ENCODE data around the gene TAB3. TPM values are rescaled to one million over a fixed set of nuclear protein-coding genes. Genes with fewer than 3 reads are reported as not detected.

TAB3 gene
- total and polyA plus RNA-seq, 10 of the 15 experiments (the other 5 are each of a cell fraction or from before 2014, with no cell fraction given) = 1.7 to 22.1 (median 9.1) TPM

DNA sequence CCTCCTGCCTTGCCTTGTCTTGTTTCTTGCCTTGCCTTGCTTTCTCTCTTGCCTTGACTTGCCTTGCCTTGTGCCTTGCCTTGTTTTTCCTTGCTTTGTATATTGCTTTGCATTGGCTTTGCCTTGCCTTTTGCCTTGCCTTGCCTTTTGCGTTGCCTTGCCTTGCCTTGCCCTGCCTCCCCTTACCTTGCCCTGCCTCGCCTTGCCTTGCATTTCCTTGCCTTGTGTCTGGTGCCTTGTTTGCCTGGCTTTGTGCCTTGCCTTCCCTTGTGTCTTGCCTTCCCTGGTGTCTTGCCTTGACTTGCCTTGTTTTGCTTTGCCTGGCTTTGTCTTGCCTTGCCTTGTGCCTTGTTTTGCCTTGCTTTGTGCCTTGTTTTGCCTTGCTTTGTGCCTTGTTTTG, 89.7 kb downstream of the TAB3 start:
- Histone ChIP-seq H3K4me2 (ENCODE audit: control insufficient read depth, insufficient read depth) (no peak overlapping the region), H2AFZ (ENCODE audit: control insufficient read depth, low read depth, low read length) (no peak overlapping the region), H4K20me1 (ENCODE audit: control insufficient read depth, insufficient read depth) (no peaks in the 10 kb centered on the region), H3K9me3 (replicated peaks; ENCODE audit: control insufficient read depth, insufficient read depth, low read length) (no peaks in the 10 kb centered on the region; the same call in 2 of the 3 replicates), H3K4me1 (ENCODE audit: control insufficient read depth, insufficient read depth, low read length) (no peaks in the 10 kb centered on the region), H3K79me2 (ENCODE audit: control insufficient read depth, insufficient read depth, low read length) (no peaks in the 10 kb centered on the region), H3K4me3 (no peak overlapping the region), H3K27me3 (replicated peaks in 1 of 2; ENCODE audit: control insufficient read depth in 2 of 2, insufficient read depth in 2 of 2, low read length in 1 of 2) (no peaks in the 10 kb centered on the region), H3K9ac (ENCODE audit: control insufficient read depth, insufficient read depth, low read length) (no peak overlapping the region), H3K27ac (ENCODE audit: control insufficient read depth, insufficient read depth) (no peak overlapping the region), H3K36me3 (ENCODE audit: control insufficient read depth in 2 of 2, insufficient read depth in 2 of 2, low read length in 1 of 2) (no peaks in the 10 kb centered on the region)
- in situ Hi-C loops (cut with MboI) = no loop called here
- FAIRE-seq (no peak), ATAC-seq (no peak), DNase-seq (ENCODE audit: low read depth, low spot score) (no peak)
- SMC1A ChIA-PET (ENCODE audit: uncharacterized antibody, unreplicated experiment) = no interaction called here
- 10% methylated on average over 2 of the region's 2 CpGs for WGBS (ENCODE audit: insufficient coverage, insufficient replicate concordance, low lambda C conversion rate, missing lambda C conversion rate)
- POLR2A ChIA-PET = no interaction called here
- intact Hi-C loops (cut with micrococcal nuclease; ENCODE audit: unreplicated experiment) = no loop called here
- BruUV-seq (replicated peaks) = no TSS peak
- no peak for TF ChIP-seq TARDBP (IDR thresholded peaks at IDR 0.05; ENCODE audit: borderline replicate concordance)
- TF ChIP-seq WRNIP1 (IDR thresholded peaks at IDR 0.05; ENCODE audit: borderline replicate concordance, low read depth, low read length) = no peak
- no peak for TF ChIP-seq CBFB (IDR thresholded peaks at IDR 0.05; ENCODE audit: low read depth)
- no peak for TF ChIP-seq ZNF207 (IDR thresholded peaks at IDR 0.05; ENCODE audit: borderline replicate concordance)
- no peak for TF ChIP-seq USF1 (IDR thresholded peaks at IDR 0.05; ENCODE audit: borderline replicate concordance, extremely low read length, insufficient read depth, low read depth, low read length)
- TF ChIP-seq BRCA1 (IDR thresholded peaks at IDR 0.05; ENCODE audit: low read depth, low read length) = no peak
- no peak for TF ChIP-seq ATF7 (IDR thresholded peaks at IDR 0.05; ENCODE audit: low read depth)
- RAD21 ChIA-PET (ENCODE audit: unreplicated experiment) = no interaction called here
- CTCF ChIA-PET = no interaction called here

- SMC1A ChIA-PET (ENCODE audit: uncharacterized antibody, unreplicated experiment) = no interaction called here
- DNase-seq (ENCODE audit: low read depth, low spot score) (no peak), FAIRE-seq (no peak), ATAC-seq (no peak)
- Histone ChIP-seq H2AFZ (ENCODE audit: control insufficient read depth, low read depth, low read length) (no peak overlapping the region), H3K79me2 (ENCODE audit: control insufficient read depth, insufficient read depth, low read length) (no peaks in the 10 kb centered on the region), H3K4me1 (ENCODE audit: control insufficient read depth, insufficient read depth, low read length) (no peaks in the 10 kb centered on the region), H3K9me3 (replicated peaks; ENCODE audit: control insufficient read depth, insufficient read depth, low read length) (no peaks in the 10 kb centered on the region; the same call in 2 of the 3 replicates), H3K4me3 (no peak overlapping the region), H3K4me2 (ENCODE audit: control insufficient read depth, insufficient read depth) (no peak overlapping the region), H3K27me3 (replicated peaks in 1 of 2; ENCODE audit: control insufficient read depth in 2 of 2, insufficient read depth in 2 of 2, low read length in 1 of 2) (no peaks in the 10 kb centered on the region), H3K36me3 (ENCODE audit: control insufficient read depth in 2 of 2, insufficient read depth in 2 of 2, low read length in 1 of 2) (no peaks in the 10 kb centered on the region), H3K9ac (ENCODE audit: control insufficient read depth, insufficient read depth, low read length) (no peak overlapping the region), H4K20me1 (ENCODE audit: control insufficient read depth, insufficient read depth) (no peaks in the 10 kb centered on the region), H3K27ac (ENCODE audit: control insufficient read depth, insufficient read depth) (no peak overlapping the region)
- intact Hi-C loops (cut with micrococcal nuclease; ENCODE audit: unreplicated experiment) = no loop called here
- TF ChIP-seq CBX3 (IDR thresholded peaks at IDR 0.05; ENCODE audit: borderline replicate concordance, low read depth) = no peak
- TF ChIP-seq SMC3 (IDR thresholded peaks at IDR 0.05; ENCODE audit: borderline replicate concordance, low read length) = no peak
- no peak for TF ChIP-seq ZBTB40 (IDR thresholded peaks at IDR 0.05; ENCODE audit: borderline replicate concordance)
- TF ChIP-seq E4F1 (IDR thresholded peaks at IDR 0.05; ENCODE audit: borderline replicate concordance, partially characterized antibody) = no peak
- no peak for TF ChIP-seq CREB1 (IDR thresholded peaks at IDR 0.05; ENCODE audit: low read depth)
- POLR2A ChIA-PET = no interaction called here
- CTCF ChIA-PET = no interaction called here
- in situ Hi-C loops (cut with MboI) = no loop called here
- RAD21 ChIA-PET (ENCODE audit: unreplicated experiment) = no interaction called here
- WGBS (ENCODE audit: insufficient coverage, insufficient replicate concordance, low lambda C conversion rate, missing lambda C conversion rate) = 74% methylated on average over 3 of the region's 3 CpGs
- BruUV-seq (replicated peaks) = no TSS peak
Observed at GRCh38 chrX:30798810-30799209, 90.2 kb downstream of the TAB3 start.

Data from GM12878 (cell line).